GM23248 (cell line): Measurements from ENCODE around the gene PRMT1. TPM values are rescaled to one million over a fixed set of nuclear protein-coding genes. Genes with fewer than 3 reads are reported as not detected.

Experiments used
- DNase-seq: peaks from one replicate; pipeline ENCODE4 v3.0.0-alpha.2; 2015
- H2AFZ ChIP-seq: fragments of 200-600 bp; sonication (generic); 2 replicates; pipeline ENCODE4 v1.6.1; 2016; ENCODE audit warnings: antibody characterized with exemption
- H3F3A ChIP-seq: fragments of 200-600 bp; sonication (generic); 2 replicates; pipeline ENCODE4 v1.6.1; 2016; ENCODE audit warnings: mild to moderate bottlenecking, antibody characterized with exemption, mixed run types; ENCODE audit not compliant: insufficient read depth
- H3K27ac ChIP-seq: fragments of 200-600 bp; sonication (generic); 2 replicates; pipeline ENCODE4 v1.5.1; 2016; ENCODE audit warnings: mild to moderate bottlenecking
- H3K27me3 ChIP-seq: fragments of 200-600 bp; sonication (generic); replicated peaks from 2 replicates; pipeline ENCODE4 v1.6.1; 2016; ENCODE audit warnings: mild to moderate bottlenecking; ENCODE audit not compliant: insufficient read depth
- H3K36me3 ChIP-seq: fragments of 200-600 bp; sonication (generic); 2 replicates; pipeline ENCODE4 v1.6.1; 2016; ENCODE audit warnings: low read depth, mild to moderate bottlenecking
- H3K4me1 ChIP-seq: fragments of 200-600 bp; sonication (generic); 2 replicates; pipeline ENCODE4 v1.6.1; 2016; ENCODE audit warnings: mild to moderate bottlenecking; ENCODE audit not compliant: insufficient read depth
- H3K4me2 ChIP-seq: fragments of 200-600 bp; sonication (generic); one replicate; pipeline ENCODE4 v1.6.1; 2016; ENCODE audit warnings: mild to moderate bottlenecking; ENCODE audit not compliant: unreplicated experiment
- H3K4me3 ChIP-seq: fragments of 200-600 bp; sonication (generic); 2 replicates; pipeline ENCODE4 v1.5.1; 2016; ENCODE audit warnings: mild to moderate bottlenecking
- H3K79me2 ChIP-seq: fragments of 200-600 bp; sonication (generic); 2 replicates; pipeline ENCODE4 v1.6.1; 2016; ENCODE audit warnings: mild to moderate bottlenecking; ENCODE audit not compliant: insufficient read depth
- H3K9ac ChIP-seq: fragments of 200-600 bp; sonication (generic); 2 replicates; pipeline ENCODE4 v1.6.1; 2016; ENCODE audit warnings: mild to moderate bottlenecking
- H3K9me2 ChIP-seq: fragments of 200-600 bp; sonication (generic); 2 replicates; pipeline ENCODE4 v1.6.1; 2016; ENCODE audit warnings: mixed run types, mild to moderate bottlenecking, moderate library complexity; ENCODE audit not compliant: insufficient read depth
- H3K9me3 ChIP-seq: fragments of 200-600 bp; sonication (generic); one replicate; pipeline ENCODE4 v1.6.1; 2017; ENCODE audit warnings: low read depth
- H4K20me1 ChIP-seq: fragments of 200-600 bp; sonication (generic); 2 replicates; pipeline ENCODE4 v1.6.0; 2016; ENCODE audit not compliant: insufficient read depth
- EZH2 ChIP-seq: fragments of 200-600 bp; sonication (generic); IDR thresholded peaks from 2 replicates; pipeline ENCODE4 v1.6.1; 2018; ENCODE audit warnings: antibody characterized with exemption, mild to moderate bottlenecking; ENCODE audit not compliant: insufficient read depth, poor library complexity, severe bottlenecking
- EZH2phosphoT487 ChIP-seq: fragments of 200-600 bp; sonication (generic); IDR thresholded peaks from 2 replicates; pipeline ENCODE4 v1.6.1; 2018; ENCODE audit warnings: antibody characterized with exemption, moderate library complexity, mild to moderate bottlenecking, low read depth; ENCODE audit not compliant: insufficient read depth
- WGBS, 2 experiments: methylation state at CpG; one replicate each; pipeline ENCODE4 v1.1.6; 2015 to 2017; ENCODE audit warnings: low lambda C conversion rate in 2 of 2, low coverage in 1 of 2; ENCODE audit errors: missing lambda C conversion rate in 2 of 2; 5-methylcytosine and 5-hydroxymethylcytosine counted together
- in situ Hi-C: fragments of 300-500 bp; cut with MboI; formaldehyde crosslinking; loops from 2 replicates; pipeline ENCODE4 v1.15.0; 2020
- polyA plus RNA-seq: library from polyadenylated mRNA; unstranded; fragments of >200 nt; fragmentation: Nextera tagmentation; extraction: Ambion mirVana; gene quantifications from 2 replicates; pipeline ENCODE4 v1.2.1, GENCODE V29; 2016
- total RNA-seq: library from RNA; depleted of rRNA; stranded (reverse); fragments of >200 nt; shearing (Covaris generic); gene quantifications from 2 replicates; pipeline ENCODE4 v1.2.3, GENCODE V29; 2014

The PRMT1 gene
- total and polyA plus RNA-seq, 2 experiments from 2014 or later, result 164 to 192 TPM

GRCh38 chr19:49680421-49681351 lies 3.6 kb downstream of the PRMT1 start:
- Histone ChIP-seq H3K9ac (peak overlapping the region; percentile 33), H3K4me2 (peak overlapping the region; percentile 60), H3K27ac (no peak overlapping the region), H3K4me3 (peak overlapping the region; percentile 40; the same call in 1 of the 2 replicates), H3F3A (peaks cover 5% of the 10 kb centered on the region), H3K79me2 (peaks cover 67% of the 10 kb centered on the region), H2AFZ (0 out of 2 replicates have a peak overlapping the region, but pooled peaks have one; percentile 44), H3K27me3 (no peaks in the 10 kb centered on the region), H3K4me1 (peaks cover 8% of the 10 kb centered on the region; the same call in 1 of the 2 replicates), H3K36me3 (peaks cover 11% of the 10 kb centered on the region; the same call in 1 of the 2 replicates), H4K20me1 (no peaks in the 10 kb centered on the region), H3K9me3 (no peaks in the 10 kb centered on the region), H3K9me2 (no peaks in the 10 kb centered on the region)
- peak; percentile 83 for DNase-seq
- in situ Hi-C loops, result no loop called here
- TF ChIP-seq EZH2, result no peak
- no peak for TF ChIP-seq EZH2phosphoT487
- 20 to 24% methylated on average over 40 of the region's 40 CpGs for WGBS, 2 experiments

- H3K4me1 ChIP-seq, result 0 out of 2 replicates have a peak, but pooled peaks cover 4% of the 10 kb centered on the region
- no peak overlapping the region for H3K4me3 ChIP-seq
- in situ Hi-C loops, result no loop called here
- TF ChIP-seq EZH2 (no peak), EZH2phosphoT487 (no peak)
- no peak overlapping the region for H3K9ac ChIP-seq
- H3F3A ChIP-seq, result no peaks in the 10 kb centered on the region
- no peak overlapping the region for H3K27ac ChIP-seq
- 83 to 91% methylated on average over 17 to 19 of the region's 19 CpGs for WGBS, 2 experiments
- no peak for DNase-seq
- no peak overlapping the region for H2AFZ ChIP-seq
- H3K9me2 ChIP-seq, result no peaks in the 10 kb centered on the region
- H3K36me3 ChIP-seq, result peaks cover 11% of the 10 kb centered on the region; the same call in 1 of the 2 replicates
- no peak overlapping the region for H3K4me2 ChIP-seq
- H3K27me3 ChIP-seq, result no peaks in the 10 kb centered on the region
- no peaks in the 10 kb centered on the region for H4K20me1 ChIP-seq
- H3K9me3 ChIP-seq, result no peaks in the 10 kb centered on the region
- peaks cover 67% of the 10 kb centered on the region for H3K79me2 ChIP-seq
These were observed 4.8 kb downstream of the PRMT1 start for GRCh38 chr19:49681830-49682229.

- no peaks in the 10 kb centered on the region for H4K20me1 ChIP-seq
These were observed 5.2 kb downstream of the PRMT1 start for GRCh38 chr19:49682274-49682673.

GRCh38 chr19:49683814-49684250 lies 6.8 kb downstream of the PRMT1 start:
- no peak overlapping the region for H2AFZ ChIP-seq
- 94% methylated on average over 18 of the region's 18 CpGs for WGBS, 2 experiments
- H3K9ac ChIP-seq, result no peak overlapping the region
- DNase-seq, result no peak
- no peak for TF ChIP-seq EZH2
- no peak for TF ChIP-seq EZH2phosphoT487
- 0 out of 2 replicates have a peak, but pooled peaks cover 4% of the 10 kb centered on the region for H3K4me1 ChIP-seq
- no peak overlapping the region for H3K4me3 ChIP-seq
- no peaks in the 10 kb centered on the region for H3K9me3 ChIP-seq
- no peaks in the 10 kb centered on the region for H3K27me3 ChIP-seq
- in situ Hi-C loops, result no loop called here
- no peaks in the 10 kb centered on the region for H4K20me1 ChIP-seq
- no peaks in the 10 kb centered on the region for H3F3A ChIP-seq
- H3K79me2 ChIP-seq, result peaks cover 49% of the 10 kb centered on the region
- H3K9me2 ChIP-seq, result no peaks in the 10 kb centered on the region
- no peak overlapping the region for H3K4me2 ChIP-seq
- H3K27ac ChIP-seq, result no peak overlapping the region
- H3K36me3 ChIP-seq, result peaks cover 11% of the 10 kb centered on the region; the same call in 1 of the 2 replicates

More at GRCh38 chr19:49682274-49682673, 5.2 kb downstream of the PRMT1 start:
- Histone ChIP-seq H2AFZ (no peak overlapping the region), H3K9me3 (no peaks in the 10 kb centered on the region), H3K36me3 (peaks cover 11% of the 10 kb centered on the region; the same call in 1 of the 2 replicates), H3K9ac (no peak overlapping the region), H3K9me2 (no peaks in the 10 kb centered on the region), H3K79me2 (peaks cover 65% of the 10 kb centered on the region), H3K27me3 (no peaks in the 10 kb centered on the region), H3F3A (no peaks in the 10 kb centered on the region), H3K4me3 (no peak overlapping the region), H3K27ac (no peak overlapping the region), H3K4me1 (0 out of 2 replicates have a peak, but pooled peaks cover 4% of the 10 kb centered on the region), H3K4me2 (no peak overlapping the region)
- peak; percentile 65 for DNase-seq
- in situ Hi-C loops, result no loop called here
- WGBS, 2 experiments, result 76 to 82% methylated on average over 8 of the region's 8 CpGs
- TF ChIP-seq EZH2phosphoT487, result no peak
- TF ChIP-seq EZH2, result no peak
